Spleen (tissue), 11 donors: ENCODE measurements around the gene EOLA1. TPM values are rescaled to one million over a fixed set of nuclear protein-coding genes. Genes with fewer than 3 reads are reported as not detected.
"Not testable (repeated sequence)": the region's sequence is repeated elsewhere in the genome, so short reads cannot be mapped to it uniquely, and the experiment has no call there.

ENCODE experiments used
- DNase-seq: peaks from one replicate; pipeline ENCODE4 v3.0.0-alpha.2; 2020
- H3K27ac ChIP-seq, 8 donors: fragments of 200-600 bp; sonication (generic) in 7 of 8; 1 replicate in 4 of 8; 2 replicates in 4 of 8; pipeline versions ENCODE4 v1.5.0 to v1.8.0; 2016 to 2021; ENCODE audit warnings: inconsistent platforms in 4 of 8, mild to moderate bottlenecking in 4 of 8, moderate library complexity in 1 of 8
- H3K27me3 ChIP-seq, 7 donors: fragments of 200-600 bp; sonication (generic) in 6 of 7; replicated peaks in 1 of 7; 1 replicate in 4 of 7; 2 replicates in 3 of 7; pipeline versions ENCODE4 v1.5.0 to v1.8.0; 2016 to 2021; ENCODE audit warnings: inconsistent platforms in 3 of 7, mild to moderate bottlenecking in 1 of 7
- H3K36me3 ChIP-seq, 6 donors: fragments of 200-600 bp; sonication (generic) in 5 of 6; 1 replicate in 4 of 6; 2 replicates in 2 of 6; pipeline versions ENCODE4 v1.5.0 to v1.8.0; 2016 to 2021; ENCODE audit warnings: inconsistent platforms in 2 of 6
- H3K4me1 ChIP-seq, 6 donors: fragments of 200-600 bp; sonication (generic) in 5 of 6; 1 replicate in 3 of 6; 2 replicates in 3 of 6; pipeline versions ENCODE4 v1.5.0 to v1.8.0; 2016 to 2021; ENCODE audit warnings: inconsistent platforms in 3 of 6
- H3K4me3 ChIP-seq, 8 donors: fragments of 200-600 bp; sonication (generic) in 7 of 8; 1 replicate in 4 of 8; 2 replicates in 4 of 8; pipeline versions ENCODE4 v1.5.0 to v1.8.0; 2016 to 2021; ENCODE audit warnings: inconsistent platforms in 4 of 8, mild to moderate bottlenecking in 4 of 8, moderate library complexity in 2 of 8
- H3K9me3 ChIP-seq, 8 donors: fragments of 200-600 bp; sonication (generic) in 7 of 8; 1 replicate in 4 of 8; 2 replicates in 4 of 8; pipeline versions ENCODE4 v1.5.0 to v1.8.0; 2016 to 2021; ENCODE audit warnings: inconsistent platforms in 4 of 8
- CTCF ChIP-seq, 11 experiments: fragments of 200-600 bp in 7 of 11; fragments of 450-650 bp in 4 of 11; sonication (generic) in 4 of 11; IDR thresholded peaks in 8 of 11; conservative IDR thresholded peaks in 3 of 11; 1 replicate in 7 of 11; 2 replicates in 4 of 11; pipeline versions ENCODE4 v1.4.0 to v1.8.0; 2016 to 2021; ENCODE audit warnings: antibody characterized with exemption in 11 of 11, inconsistent platforms in 4 of 11, mild to moderate bottlenecking in 1 of 11
- POLR2A ChIP-seq, 3 donors: fragments of 450-650 bp; IDR thresholded peaks; one replicate each; pipeline ENCODE4 v1.5.1; 2017; ENCODE audit warnings: antibody characterized with exemption in 3 of 3, mild to moderate bottlenecking in 1 of 3
- POLR2AphosphoS5 ChIP-seq, 3 donors: sonication (generic); formaldehyde crosslinking; IDR thresholded peaks; one replicate each; pipeline ENCODE4 v1.5.1; 2017; ENCODE audit warnings: antibody characterized with exemption in 3 of 3
- WGBS, 5 donors: extraction: QIAGEN DNeasy Blood & Tissue Kit in 3 of 5; methylation state at CpG; one replicate each; pipeline versions ENCODE4 v1.1.5 to v1.1.7; 2013 to 2018; 5-methylcytosine and 5-hydroxymethylcytosine counted together
- intact Hi-C: fragments of 100-400 bp; cut with DNase I; formaldehyde crosslinking; loops from one replicate; pipeline ENCODE4 v1.15.0; 2023; ENCODE audit warnings: low total_unique reads
- polyA plus RNA-seq, 3 donors: library from polyadenylated mRNA; stranded (reverse); fragments of 200-250 nt; gene quantifications; one replicate each; pipeline ENCODE4 v1.2.1, GENCODE V29; 2013
- total RNA-seq, 7 donors: library from RNA; depleted of rRNA in 3 of 7; stranded (reverse); fragments of >200 nt in 3 of 7; fragmentation: NEBNext Ultra II Directional in 4 of 7; extraction: Animal tissue kit (Norgen Biotek cat#: 25700) in 4 of 7; gene quantifications; one replicate each; pipeline versions ENCODE4 v1.1.0 to v1.2.1, GENCODE V29; 2016 to 2021
- donor health status: healthy with polysubstance abuse.
- donor health status: DM: no; HTN: no; CAD: no; lungs with moderate emphysema.
- donor health status: DM: no; HTN: no; CAD: no.
- donor health status: Bipolar disorder and iron deficiency.
- donor health status: healthy.
- donor health status: DM: no; HTN: no; CAD: no.
- donor health status: DM: yes; HTN: yes; CAD: no.

EOLA1 gene
- total and polyA plus RNA-seq, 10 donors = 17.6 to 37.8 (median 24.5) TPM

GRCh38 chrX:149521438-149521837 is 19.4 kb upstream of the EOLA1 start:
- Histone ChIP-seq H3K4me1 (peaks cover 0 to 11% (median 3%) of the 10 kb centered on the region in 6 donors), H3K27me3 (no peaks in the 10 kb centered on the region), H3K27ac (peak overlapping the region in 3 of 8 donors; percentile 13 to 58 (median 34)), H3K9me3 (no peaks in the 10 kb centered on the region), H3K4me3 (no peak overlapping the region), H3K36me3 (no peaks in the 10 kb centered on the region)
- intact Hi-C loops = no loop called here
- TF ChIP-seq POLR2AphosphoS5 (IDR thresholded peaks at IDR 0.05) (no peak), POLR2A (IDR thresholded peaks at IDR 0.05) (no peak), CTCF (IDR thresholded peaks at IDR 0.05 in 8 of 11, conservative IDR thresholded peaks at IDR 0.05 in 3 of 11) (no peak)
- WGBS, 5 donors = 46 to 55% (median 50%) methylated on average over 9 of the region's 9 CpGs
- no peak for DNase-seq

GRCh38 chrX:149522916-149523315 is 17.9 kb upstream of the EOLA1 start:
- no peak overlapping the region for H3K27ac ChIP-seq
- H3K4me1 ChIP-seq = peaks cover 0 to 15% (median 3%) of the 10 kb centered on the region in 6 donors
- intact Hi-C loops = no loop called here
- DNase-seq = no peak
- no peaks in the 10 kb centered on the region for H3K27me3 ChIP-seq
- WGBS, 5 donors = 68 to 91% (median 77%) methylated on average over 2 of the region's 2 CpGs
- TF ChIP-seq CTCF (IDR thresholded peaks at IDR 0.05 in 8 of 11, conservative IDR thresholded peaks at IDR 0.05 in 3 of 11) = no peak
- H3K9me3 ChIP-seq = no peaks in the 10 kb centered on the region
- no peak overlapping the region for H3K4me3 ChIP-seq
- H3K36me3 ChIP-seq = no peaks in the 10 kb centered on the region

- peak overlapping the region in 6 of 8 donors; percentile 20 to 82 (median 59) for H3K27ac ChIP-seq
- H3K27me3 ChIP-seq, H3K36me3 ChIP-seq, intact Hi-C loops, H3K9me3 ChIP-seq: not testable (repeated sequence)
- WGBS, 5 donors = 2 to 18% (median 7%) methylated on average over 3 to 5 of the region's 10 CpGs; no CpG with 5 or more reads in 2 of the 5 donors
- DNase-seq = peak; percentile 85
- H3K4me3 ChIP-seq = peak overlapping the region in 1 of 8 donors; percentile 45
- peak in 1 of 3 donors; percentile 19 for TF ChIP-seq POLR2AphosphoS5 (IDR thresholded peaks at IDR 0.05)
- H3K4me1 ChIP-seq = peaks cover 0 to 18% (median 3%) of the 10 kb centered on the region in 6 donors
Measured at GRCh38 chrX:149525389-149525788, 15.4 kb upstream of the EOLA1 start.

- peak overlapping the region in 1 of 8 donors; percentile 45 for H3K4me3 ChIP-seq
- peaks cover 0 to 18% (median 3%) of the 10 kb centered on the region in 6 donors for H3K4me1 ChIP-seq
- DNase-seq, H3K9me3 ChIP-seq, H3K27me3 ChIP-seq, intact Hi-C loops, H3K36me3 ChIP-seq: not testable (repeated sequence)
- H3K27ac ChIP-seq = peak overlapping the region in 5 of 8 donors; percentile 20 to 82 (median 59)
- WGBS, 5 donors = 11 to 45% (median 33%) methylated on average over 3 to 5 of the region's 5 CpGs
Measured at GRCh38 chrX:149525903-149526302, 14.9 kb upstream of the EOLA1 start.

GRCh38 chrX:149526318-149527033 is 14.3 kb upstream of the EOLA1 start:
- WGBS, 5 donors = 66 to 100% (median 86%) methylated on average over 1 to 10 of the region's 13 CpGs
- H3K27ac ChIP-seq = peak overlapping the region in 5 of 8 donors; percentile 20 to 82 (median 59)
- intact Hi-C loops, H3K27me3 ChIP-seq, H3K36me3 ChIP-seq, H3K9me3 ChIP-seq, DNase-seq: not testable (repeated sequence)
- peak overlapping the region in 1 of 8 donors; percentile 45 for H3K4me3 ChIP-seq
- peaks cover 0 to 18% (median 3%) of the 10 kb centered on the region in 6 donors for H3K4me1 ChIP-seq
